NCI-H446 treated with DMSO at 0.1 percent for 48 hours (cell line): ENCODE measurements around the gene GNG12.
A peak's percentile ranks its signal among the peaks of the same experiment; 100 is the strongest.

Experiments used
- DNase-seq: peaks from one replicate; lab custom pipeline; 2025; lab: John Stamatoyannopoulos, UW

GNG12 gene

GRCh38 chr1:67701876-67702275 lies 131.4 kb downstream of the GNG12 start:
- no peak for DNase-seq

- DNase-seq: no peak
Measured at GRCh38 chr1:67700692-67701410, 132.4 kb downstream of the GNG12 start.

- no peak for DNase-seq
Measured at GRCh38 chr1:67700220-67700619, 133.0 kb downstream of the GNG12 start.

- no peak for DNase-seq
Measured at GRCh38 chr1:67696708-67697107, 136.6 kb downstream of the GNG12 start.

GRCh38 chr1:67695963-67696362 lies 137.3 kb downstream of the GNG12 start:
- DNase-seq: no peak

- DNase-seq: no peak
Measured at GRCh38 chr1:67691712-67692111, 141.6 kb downstream of the GNG12 start.

GRCh38 chr1:67690411-67690810 lies 142.9 kb downstream of the GNG12 start:
- no peak for DNase-seq

GRCh38 chr1:67690018-67690363 lies 143.3 kb downstream of the GNG12 start:
- DNase-seq: no peak

- DNase-seq: no peak
Measured at GRCh38 chr1:67689267-67690017, 143.8 kb downstream of the GNG12 start.

GRCh38 chr1:67688526-67689219 lies 144.6 kb downstream of the GNG12 start:
- DNase-seq: no peak

GRCh38 chr1:67687649-67688048 lies 145.6 kb downstream of the GNG12 start:
- no peak for DNase-seq

- no peak for DNase-seq
Measured at GRCh38 chr1:67687198-67687545, 146.1 kb downstream of the GNG12 start.

- DNase-seq: peak; percentile 83
Measured at GRCh38 chr1:67686267-67687197, 146.7 kb downstream of the GNG12 start.

GRCh38 chr1:67685558-67686266 lies 147.6 kb downstream of the GNG12 start:
- DNase-seq: no peak

GRCh38 chr1:67685067-67685557 lies 148.2 kb downstream of the GNG12 start, which contains the start of gene GADD45A:
Gene GADD45A, plus strand, starts transcription at chr1:67685201. Its CDS starts 294 bp downstream, at chr1:67685495.
- peak; percentile 99 for DNase-seq

GRCh38 chr1:67684526-67685066 lies 148.7 kb downstream of the GNG12 start:
- no peak for DNase-seq

- DNase-seq: no peak
Measured at GRCh38 chr1:67683766-67684525, 149.3 kb downstream of the GNG12 start.

- DNase-seq: no peak
Measured at GRCh38 chr1:67683316-67683715, 150.0 kb downstream of the GNG12 start.

- no peak for DNase-seq
Measured at GRCh38 chr1:67682659-67683197, 150.5 kb downstream of the GNG12 start.

- DNase-seq: no peak
Measured at GRCh38 chr1:67680486-67680885, 152.8 kb downstream of the GNG12 start.
